ENCODE measurements around the gene CDK5RAP3.

The CDK5RAP3 gene

DNA sequence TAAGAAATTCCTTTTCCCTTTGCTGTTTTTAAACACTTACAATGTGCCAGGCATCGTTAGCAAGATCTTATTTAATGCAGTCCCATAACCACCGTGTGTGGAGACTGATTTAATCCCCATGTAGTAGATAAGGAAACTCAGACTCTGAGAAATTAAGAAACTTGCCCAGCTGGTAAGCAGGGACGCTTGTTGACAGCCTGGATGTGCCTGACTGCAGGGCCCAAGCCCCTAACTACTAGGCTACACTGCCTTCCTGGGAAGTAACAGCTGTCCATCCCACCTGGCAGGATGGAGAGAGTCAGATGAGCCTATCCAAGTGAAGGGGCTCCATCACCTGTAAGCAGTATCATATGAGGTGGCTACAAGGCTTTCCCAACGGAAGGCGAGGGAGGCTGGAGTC, 23.1 kb downstream of the CDK5RAP3 start:
- DNase-seq (ENCODE audit: low read depth in 1 of 2, low spot score in 1 of 2): no peak
- Histone ChIP-seq H3K27ac (replicated peaks) (no peak overlapping the region), H3K27me3 (ENCODE audit: insufficient read depth, poor library complexity, severe bottlenecking) (no peaks in the 10 kb centered on the region), H3K4me3 (replicated peaks; ENCODE audit: insufficient read depth, low read length) (no peak overlapping the region)
- TF ChIP-seq, protein P1, sequence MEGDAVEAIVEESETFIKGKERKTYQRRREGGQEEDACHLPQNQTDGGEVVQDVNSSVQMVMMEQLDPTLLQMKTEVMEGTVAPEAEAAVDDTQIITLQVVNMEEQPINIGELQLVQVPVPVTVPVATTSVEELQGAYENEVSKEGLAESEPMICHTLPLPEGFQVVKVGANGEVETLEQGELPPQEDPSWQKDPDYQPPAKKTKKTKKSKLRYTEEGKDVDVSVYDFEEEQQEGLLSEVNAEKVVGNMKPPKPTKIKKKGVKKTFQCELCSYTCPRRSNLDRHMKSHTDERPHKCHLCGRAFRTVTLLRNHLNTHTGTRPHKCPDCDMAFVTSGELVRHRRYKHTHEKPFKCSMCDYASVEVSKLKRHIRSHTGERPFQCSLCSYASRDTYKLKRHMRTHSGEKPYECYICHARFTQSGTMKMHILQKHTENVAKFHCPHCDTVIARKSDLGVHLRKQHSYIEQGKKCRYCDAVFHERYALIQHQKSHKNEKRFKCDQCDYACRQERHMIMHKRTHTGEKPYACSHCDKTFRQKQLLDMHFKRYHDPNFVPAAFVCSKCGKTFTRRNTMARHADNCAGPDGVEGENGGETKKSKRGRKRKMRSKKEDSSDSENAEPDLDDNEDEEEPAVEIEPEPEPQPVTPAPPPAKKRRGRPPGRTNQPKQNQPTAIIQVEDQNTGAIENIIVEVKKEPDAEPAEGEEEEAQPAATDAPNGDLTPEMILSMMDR (IDR thresholded peaks at IDR 0.05; ENCODE audit: insufficient read depth, low read length): no peak
- TF ChIP-seq POLR2AphosphoS5 (IDR thresholded peaks at IDR 0.05; ENCODE audit: low read depth): no peak
- no peak for TF ChIP-seq GABPA (IDR thresholded peaks at IDR 0.05; ENCODE audit: low read depth)
- TF ChIP-seq SPI1 (IDR thresholded peaks at IDR 0.05; ENCODE audit: borderline replicate concordance, low read depth): no peak
- TF ChIP-seq, protein P2, sequence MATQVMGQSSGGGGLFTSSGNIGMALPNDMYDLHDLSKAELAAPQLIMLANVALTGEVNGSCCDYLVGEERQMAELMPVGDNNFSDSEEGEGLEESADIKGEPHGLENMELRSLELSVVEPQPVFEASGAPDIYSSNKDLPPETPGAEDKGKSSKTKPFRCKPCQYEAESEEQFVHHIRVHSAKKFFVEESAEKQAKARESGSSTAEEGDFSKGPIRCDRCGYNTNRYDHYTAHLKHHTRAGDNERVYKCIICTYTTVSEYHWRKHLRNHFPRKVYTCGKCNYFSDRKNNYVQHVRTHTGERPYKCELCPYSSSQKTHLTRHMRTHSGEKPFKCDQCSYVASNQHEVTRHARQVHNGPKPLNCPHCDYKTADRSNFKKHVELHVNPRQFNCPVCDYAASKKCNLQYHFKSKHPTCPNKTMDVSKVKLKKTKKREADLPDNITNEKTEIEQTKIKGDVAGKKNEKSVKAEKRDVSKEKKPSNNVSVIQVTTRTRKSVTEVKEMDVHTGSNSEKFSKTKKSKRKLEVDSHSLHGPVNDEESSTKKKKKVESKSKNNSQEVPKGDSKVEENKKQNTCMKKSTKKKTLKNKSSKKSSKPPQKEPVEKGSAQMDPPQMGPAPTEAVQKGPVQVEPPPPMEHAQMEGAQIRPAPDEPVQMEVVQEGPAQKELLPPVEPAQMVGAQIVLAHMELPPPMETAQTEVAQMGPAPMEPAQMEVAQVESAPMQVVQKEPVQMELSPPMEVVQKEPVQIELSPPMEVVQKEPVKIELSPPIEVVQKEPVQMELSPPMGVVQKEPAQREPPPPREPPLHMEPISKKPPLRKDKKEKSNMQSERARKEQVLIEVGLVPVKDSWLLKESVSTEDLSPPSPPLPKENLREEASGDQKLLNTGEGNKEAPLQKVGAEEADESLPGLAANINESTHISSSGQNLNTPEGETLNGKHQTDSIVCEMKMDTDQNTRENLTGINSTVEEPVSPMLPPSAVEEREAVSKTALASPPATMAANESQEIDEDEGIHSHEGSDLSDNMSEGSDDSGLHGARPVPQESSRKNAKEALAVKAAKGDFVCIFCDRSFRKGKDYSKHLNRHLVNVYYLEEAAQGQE (IDR thresholded peaks at IDR 0.05; ENCODE audit: insufficient replicate concordance, low read depth): no peak

DNA sequence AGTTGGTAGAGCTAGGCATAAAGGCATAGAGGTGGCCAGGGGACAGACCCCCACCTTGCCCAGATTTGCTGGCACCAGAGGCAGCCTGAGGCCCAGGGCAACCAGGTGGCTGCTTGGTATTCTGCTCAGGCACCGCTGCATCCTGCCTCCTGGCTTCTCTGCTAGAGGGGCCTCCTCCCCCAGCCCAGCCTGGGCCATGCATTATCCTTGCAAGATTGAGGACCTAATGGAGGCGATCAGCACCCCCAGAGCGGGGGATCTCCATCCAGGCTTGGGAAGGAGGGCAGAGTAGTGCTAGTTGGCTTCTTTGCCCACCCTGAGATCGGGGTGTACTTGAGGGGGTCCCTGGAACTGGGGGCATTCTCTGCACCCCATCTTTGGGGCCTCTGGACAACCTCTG, 23.8 kb downstream of the CDK5RAP3 start:
- Histone ChIP-seq H3K4me3 (replicated peaks; ENCODE audit: insufficient read depth, low read length) (no peak overlapping the region), H3K27me3 (ENCODE audit: insufficient read depth, poor library complexity, severe bottlenecking) (no peaks in the 10 kb centered on the region), H3K27ac (replicated peaks) (no peak overlapping the region)
- no peak for TF ChIP-seq POLR2AphosphoS5 (IDR thresholded peaks at IDR 0.05; ENCODE audit: low read depth)
- TF ChIP-seq, protein P1 (IDR thresholded peaks at IDR 0.05; ENCODE audit: insufficient read depth, low read length): no peak
- TF ChIP-seq SPI1 (IDR thresholded peaks at IDR 0.05; ENCODE audit: borderline replicate concordance, low read depth): no peak
- TF ChIP-seq, protein P2 (IDR thresholded peaks at IDR 0.05; ENCODE audit: insufficient replicate concordance, low read depth): no peak
- TF ChIP-seq GABPA (IDR thresholded peaks at IDR 0.05; ENCODE audit: low read depth): no peak
- DNase-seq (ENCODE audit: low read depth in 1 of 2, low spot score in 1 of 2): no peak

DNA sequence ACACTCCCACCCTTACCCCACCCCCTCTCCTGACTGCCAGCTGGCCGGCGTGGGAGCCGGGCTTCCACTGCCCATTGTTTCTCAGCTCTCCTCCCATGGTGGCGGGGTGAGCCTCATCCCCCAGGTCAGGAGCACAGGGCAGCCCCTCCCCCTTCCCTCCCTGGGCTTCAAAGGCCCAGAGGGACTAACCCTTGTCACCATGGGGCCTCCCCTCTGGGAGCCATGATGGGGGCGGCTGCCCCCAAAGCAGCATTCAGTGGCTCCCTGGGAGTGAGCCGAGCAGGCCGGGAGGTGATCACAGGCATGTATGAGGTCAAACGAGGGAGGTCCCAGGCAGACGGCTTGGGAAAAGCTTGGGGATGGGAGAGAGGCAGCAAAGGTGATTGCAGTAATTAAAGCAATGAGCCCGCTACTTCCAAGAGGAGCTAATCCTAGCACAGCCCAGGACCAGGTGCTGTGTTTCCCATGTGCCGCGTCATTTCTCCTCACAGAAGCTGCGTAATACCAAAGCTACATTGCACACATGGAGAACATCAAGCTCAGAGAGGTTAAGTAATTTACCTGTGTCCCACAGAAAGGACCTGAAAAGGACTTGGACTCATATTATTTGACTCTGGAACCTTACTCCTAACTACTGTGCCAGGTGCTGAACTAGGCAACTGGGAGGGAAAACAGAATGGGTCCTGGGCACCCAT, 24.5 kb downstream of the CDK5RAP3 start:
- H3K4me3 ChIP-seq (replicated peaks; ENCODE audit: insufficient read depth, low read length): no peak overlapping the region
- DNase-seq (ENCODE audit: low read depth in 1 of 2, low spot score in 1 of 2): no peak
- TF ChIP-seq, protein P1 (IDR thresholded peaks at IDR 0.05; ENCODE audit: insufficient read depth, low read length): no peak
- TF ChIP-seq POLR2AphosphoS5 (IDR thresholded peaks at IDR 0.05; ENCODE audit: low read depth) (no peak), GABPA (IDR thresholded peaks at IDR 0.05; ENCODE audit: low read depth) (no peak), SPI1 (IDR thresholded peaks at IDR 0.05; ENCODE audit: borderline replicate concordance, low read depth) (no peak)
- TF ChIP-seq, protein P2 (IDR thresholded peaks at IDR 0.05; ENCODE audit: insufficient replicate concordance, low read depth): no peak
- no peaks in the 10 kb centered on the region for H3K27me3 ChIP-seq (ENCODE audit: insufficient read depth, poor library complexity, severe bottlenecking)
- H3K27ac ChIP-seq (replicated peaks): no peak overlapping the region

Data from HL-60 (cell line).